Common myeloid progenitor, CD34-positive (primary cell): ENCODE results near the gene EEF1AKMT4.

Experiments used
- CTCF ChIA-PET: fragments of 350-600 bp; sonication (Branson Sonifier 250); formaldehyde crosslinking; loops from one replicate; lab custom pipeline; 2021; ENCODE audit warnings: antibody characterized with exemption; lab: Charles Lee
- POLR2A ChIA-PET: fragments of 350-600 bp; sonication (Branson Sonifier 250); formaldehyde crosslinking; loops from one replicate; lab custom pipeline; 2021; ENCODE audit warnings: antibody characterized with exemption; lab: Charles Lee
- DNase-seq, 3 donors: peaks; one replicate each; pipeline versions ENCODE4 v3.0.0 to v3.0.0-alpha.2; 2013
- H3K27ac ChIP-seq, 2 experiments: 1 replicate in 1 of 2; 2 replicates in 1 of 2; pipeline ENCODE4 v1.7.0; 2013; ENCODE audit warnings: inconsistent platforms in 2 of 2, low read length in 2 of 2, mild to moderate bottlenecking in 2 of 2, low read depth in 1 of 2, moderate library complexity in 1 of 2; ENCODE audit not compliant: severe bottlenecking in 2 of 2, insufficient read depth in 1 of 2, poor library complexity in 1 of 2
- H3K27me3 ChIP-seq, 5 experiments: replicated peaks in 2 of 5; 1 replicate in 3 of 5; 2 replicates in 2 of 5; pipeline versions ENCODE4 v1.6.1 to v1.7.0; 2013; ENCODE audit warnings: low read length in 4 of 5, mild to moderate bottlenecking in 2 of 5, moderate library complexity in 2 of 5, inconsistent platforms in 1 of 5; ENCODE audit not compliant: insufficient read depth in 5 of 5, control insufficient read depth in 4 of 5
- H3K36me3 ChIP-seq, 4 experiments: 1 replicate in 2 of 4; 2 replicates in 2 of 4; pipeline versions ENCODE4 v1.6.1 to v1.7.0; 2013; ENCODE audit warnings: low read length in 3 of 4, control low read depth in 1 of 4, mild to moderate bottlenecking in 1 of 4; ENCODE audit not compliant: control insufficient read depth in 4 of 4, insufficient read depth in 4 of 4
- H3K4me1 ChIP-seq, 4 experiments: 1 replicate in 3 of 4; 2 replicates in 1 of 4; pipeline versions ENCODE4 v1.6.1 to v1.7.1; 2013; ENCODE audit warnings: low read length in 3 of 4, mild to moderate bottlenecking in 3 of 4, control low read depth in 1 of 4, inconsistent platforms in 1 of 4, moderate library complexity in 1 of 4; ENCODE audit not compliant: control insufficient read depth in 4 of 4, insufficient read depth in 4 of 4; ENCODE audit errors: control extremely low read depth in 1 of 4
- H3K4me3 ChIP-seq, 7 experiments: 1 replicate in 4 of 7; 2 replicates in 3 of 7; pipeline versions ENCODE4 v1.5.1 to v1.7.0; 2013; ENCODE audit warnings: mild to moderate bottlenecking in 7 of 7, low read length in 6 of 7, moderate library complexity in 6 of 7, inconsistent platforms in 2 of 7, low read depth in 2 of 7, control low read depth in 1 of 7; ENCODE audit not compliant: insufficient read depth in 4 of 7, control insufficient read depth in 1 of 7; ENCODE audit errors: extremely low read depth in 1 of 7
- H3K9me3 ChIP-seq, 5 experiments: 1 replicate in 4 of 5; 2 replicates in 1 of 5; pipeline versions ENCODE4 v1.6.1 to v1.7.1; 2013; ENCODE audit warnings: low read length in 4 of 5, mild to moderate bottlenecking in 2 of 5, inconsistent platforms in 1 of 5, low read depth in 1 of 5, moderate library complexity in 1 of 5; ENCODE audit not compliant: control insufficient read depth in 4 of 5, insufficient read depth in 2 of 5; ENCODE audit errors: control extremely low read depth in 1 of 5
- whole genome bisulfite sequencing: methylation state at CpG from one replicate; pipeline ENCODE4 v1.1.5; 2013; ENCODE audit not compliant: insufficient coverage; 5-methylcytosine and 5-hydroxymethylcytosine counted together

EEF1AKMT4 gene

GRCh38 chr3:184218814-184219213, 30.7 kb upstream of the EEF1AKMT4 start:
- H3K4me1 ChIP-seq = no peaks in the 10 kb centered on the region
- peak in 1 of 3 donors; percentile 28 for DNase-seq
- H3K27me3 ChIP-seq = peaks cover 0 to 4% (median 2%) of the 10 kb centered on the region in 5 experiments
- no peak overlapping the region for H3K4me3 ChIP-seq
- CTCF ChIA-PET = interaction anchor here (1.4 kb wide), 1 partner anchor 326 kb away, joined by 3 read pairs; no protein-coding TSS in a partner anchor
- no peaks in the 10 kb centered on the region for H3K36me3 ChIP-seq
- POLR2A ChIA-PET = no interaction called here
- no peaks in the 10 kb centered on the region for H3K9me3 ChIP-seq
- WGBS = no CpG with 5 or more reads among the region's 4 CpGs
- H3K27ac ChIP-seq = no peak overlapping the region

DNA sequence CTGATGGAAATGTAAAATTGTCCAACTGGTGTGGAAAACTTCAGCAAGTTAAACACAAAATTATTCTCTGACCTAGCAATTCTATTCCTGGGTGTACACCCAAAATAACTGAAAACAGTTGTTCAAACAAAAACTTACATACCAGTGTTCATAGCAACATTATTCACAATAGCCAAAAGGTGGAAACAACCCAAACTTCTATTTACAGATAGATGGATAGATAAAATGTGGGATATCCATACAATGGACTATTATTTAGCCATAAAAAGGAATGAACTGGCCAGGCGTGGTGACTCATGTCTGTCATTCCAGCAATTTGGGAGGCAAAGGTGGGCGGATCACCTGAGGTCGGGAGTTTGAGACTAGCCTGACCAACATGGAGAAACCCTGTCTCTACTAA, 27.0 kb upstream of the EEF1AKMT4 start:
- no peak overlapping the region for H3K4me3 ChIP-seq
- no peak overlapping the region for H3K27ac ChIP-seq
- no peaks in the 10 kb centered on the region for H3K4me1 ChIP-seq
- no peaks in the 10 kb centered on the region for H3K36me3 ChIP-seq
- ChIA-PET POLR2A (no interaction called here), CTCF (interaction anchor here (1.3 to 1.7 kb wide), 2 partner anchors 28 to 319 kb away, joined by 3 to 5 read pairs; no protein-coding TSS in a partner anchor)
- no peak for DNase-seq
- WGBS = no CpG with 5 or more reads among the region's 3 CpGs
- H3K27me3 ChIP-seq = peaks cover 3 to 9% (median 3%) of the 10 kb centered on the region in 5 experiments
- H3K9me3 ChIP-seq = no peaks in the 10 kb centered on the region

DNA sequence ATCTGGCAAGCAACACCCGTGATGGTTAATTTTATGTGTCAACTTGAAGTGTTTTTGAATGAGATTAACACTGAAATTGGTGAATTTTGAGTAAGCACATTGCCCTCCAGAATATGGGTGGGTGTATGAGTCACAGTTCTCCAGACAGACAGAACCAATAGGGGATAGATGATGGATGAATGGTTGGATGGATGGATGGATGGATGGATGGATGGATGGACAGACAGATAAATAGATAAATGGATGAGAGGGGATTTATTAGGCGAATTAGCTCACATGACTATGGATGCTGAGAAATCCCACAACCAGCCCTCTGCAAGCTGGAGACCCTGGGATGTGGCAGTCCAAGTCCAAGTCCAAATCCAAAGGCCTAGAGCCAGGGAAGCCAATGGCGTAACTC, 25.5 kb upstream of the EEF1AKMT4 start:
- DNase-seq = no peak
- Histone ChIP-seq H3K4me1 (peaks cover 0 to 4% (median under 1%) of the 10 kb centered on the region in 4 experiments), H3K27ac (no peak overlapping the region), H3K36me3 (no peaks in the 10 kb centered on the region), H3K27me3 (peaks cover 3 to 21% (median 13%) of the 10 kb centered on the region in 5 experiments), H3K4me3 (no peak overlapping the region), H3K9me3 (no peaks in the 10 kb centered on the region)
- ChIA-PET POLR2A (no interaction called here), CTCF (interaction anchor here (0.9 to 7.5 kb wide), 2 partner anchors 18 to 32 kb away, joined by 3 to 79 read pairs; no protein-coding TSS in a partner anchor)
- WGBS = 100% methylated on average over 3 of the region's 3 CpGs

DNA sequence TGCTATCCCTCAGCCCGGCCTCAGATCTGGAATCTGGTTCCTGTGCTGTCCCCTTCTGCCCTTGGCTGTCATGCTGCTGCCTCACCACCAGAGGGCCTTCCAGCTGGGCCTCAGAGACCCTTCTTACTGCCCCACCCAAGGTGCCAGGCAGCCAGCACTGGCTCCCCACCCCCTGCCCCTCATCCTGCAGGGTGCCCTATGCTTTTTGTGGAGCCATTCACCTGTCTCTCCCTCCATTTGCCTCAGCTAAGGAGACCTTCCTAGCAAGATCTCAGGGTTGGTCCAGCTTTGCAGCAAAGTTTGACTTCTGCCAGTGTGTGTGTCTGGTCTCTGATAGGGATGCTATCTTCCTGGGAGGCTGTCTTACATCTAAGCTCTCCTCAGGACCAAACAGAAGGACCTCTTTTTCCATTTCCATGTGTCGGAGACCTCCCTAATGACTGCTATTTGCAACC, 22.0 kb upstream of the EEF1AKMT4 start:
- CTCF ChIA-PET = interaction anchor here (0.6 to 7.5 kb wide), 32 partner anchors 10 to 337 kb away, joined by 3 to 79 read pairs (median 6); partner anchors contain the start of genes ABCF3, ALG3, EEF1AKMT4 and EIF2B5
- POLR2A ChIA-PET = interaction anchor here (1.8 kb wide), 1 partner anchor 11 kb away, joined by 7 read pairs; no protein-coding TSS in a partner anchor
- Histone ChIP-seq H3K4me3 (no peak overlapping the region), H3K27ac (no peak overlapping the region), H3K4me1 (peaks cover 0 to 27% (median 19%) of the 10 kb centered on the region in 4 experiments), H3K9me3 (no peaks in the 10 kb centered on the region), H3K27me3 (peaks cover 14 to 55% (median 21%) of the 10 kb centered on the region in 5 experiments), H3K36me3 (no peaks in the 10 kb centered on the region)
- peak; percentile 60 to 66 (median 60) for DNase-seq
- 0% methylated on average over 1 of the region's 2 CpGs for WGBS

- ChIA-PET POLR2A (no interaction called here), CTCF (interaction anchor here (0.7 to 7.5 kb wide), 23 partner anchors 9 to 332 kb away, joined by 3 to 79 read pairs (median 8); partner anchors contain the start of genes ABCF3, EEF1AKMT4, EIF2B5 and PSMD2)
- DNase-seq = peak in 1 of 3 donors; percentile 21
- Histone ChIP-seq H3K9me3 (no peaks in the 10 kb centered on the region), H3K4me3 (peak overlapping the region in 3 of 7 experiments; percentile 61 to 76 (median 62)), H3K27ac (no peak overlapping the region), H3K4me1 (peaks cover 0 to 27% (median 19%) of the 10 kb centered on the region in 4 experiments), H3K36me3 (no peaks in the 10 kb centered on the region), H3K27me3 (peaks cover 14 to 66% (median 28%) of the 10 kb centered on the region in 5 experiments)
- 63% methylated on average over 7 of the region's 12 CpGs for WGBS
These were observed 20.9 kb upstream of the EEF1AKMT4 start for GRCh38 chr3:184228376-184229137.

GRCh38 chr3:184229394-184230080, 19.9 kb upstream of the EEF1AKMT4 start, which contains the start of gene VWA5B2:
Gene VWA5B2 (plus strand): TSS chr3:184229585. CDS start chr3:184230529, 944 bp downstream.
- H3K4me1 ChIP-seq = peaks cover 0 to 27% (median 19%) of the 10 kb centered on the region in 4 experiments
- POLR2A ChIA-PET = interaction anchor here (1.2 kb wide), 1 partner anchor 11 kb away, joined by 4 read pairs; no protein-coding TSS in a partner anchor
- H3K4me3 ChIP-seq = peak within 1 kb of the TSS; percentile 19 to 76 (median 49)
- no peaks in the 10 kb centered on the region for H3K36me3 ChIP-seq
- no peak within 1 kb of the TSS for H3K27ac ChIP-seq
- H3K9me3 ChIP-seq = no peaks in the 10 kb centered on the region
- H3K27me3 ChIP-seq = peaks cover 14 to 71% (median 28%) of the 10 kb centered on the region in 5 experiments
- peak; percentile 75 to 87 (median 85) for DNase-seq
- CTCF ChIA-PET = interaction anchor here (1.2 to 7.5 kb wide), 3 partner anchors 13 to 334 kb away, joined by 4 to 79 read pairs (median 70); partner anchors contain the start of gene EEF1AKMT4
- WGBS = 0% methylated on average over 46 of the region's 66 CpGs
